NCI-H146 treated with DMSO at 0.1 percent for 48 hours (cell line): Measurements from ENCODE around the gene GABARAPL1.
"Not testable (repeated sequence)": the region's sequence is repeated elsewhere in the genome, so short reads cannot be mapped to it uniquely, and the experiment has no call there.

ENCODE experiments used
- DNase-seq: peaks from one replicate; lab custom pipeline; 2025; ENCODE audit not compliant: unreplicated experiment; lab: John Stamatoyannopoulos, UW

The GABARAPL1 gene

DNA sequence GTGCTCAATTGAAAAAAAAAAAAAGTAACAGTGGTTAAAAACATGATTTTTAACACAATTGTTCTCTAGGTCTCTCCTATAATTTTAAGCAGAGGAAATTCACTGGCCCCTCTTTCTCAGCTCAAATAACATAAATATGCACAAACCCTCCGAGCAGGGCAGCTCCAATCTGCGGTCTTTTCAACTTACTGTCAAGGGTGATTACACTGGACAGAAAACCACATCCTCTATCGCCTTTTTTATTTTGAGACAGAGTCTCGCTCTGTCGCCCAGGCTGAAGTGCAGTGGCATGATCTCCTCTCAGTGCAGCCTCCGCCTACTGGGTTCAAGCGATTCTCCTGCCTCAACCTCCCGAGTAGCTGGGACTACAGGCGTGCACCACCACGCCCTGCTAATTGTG is 16.5 kb upstream of the GABARAPL1 start:
- no peak for DNase-seq

DNA sequence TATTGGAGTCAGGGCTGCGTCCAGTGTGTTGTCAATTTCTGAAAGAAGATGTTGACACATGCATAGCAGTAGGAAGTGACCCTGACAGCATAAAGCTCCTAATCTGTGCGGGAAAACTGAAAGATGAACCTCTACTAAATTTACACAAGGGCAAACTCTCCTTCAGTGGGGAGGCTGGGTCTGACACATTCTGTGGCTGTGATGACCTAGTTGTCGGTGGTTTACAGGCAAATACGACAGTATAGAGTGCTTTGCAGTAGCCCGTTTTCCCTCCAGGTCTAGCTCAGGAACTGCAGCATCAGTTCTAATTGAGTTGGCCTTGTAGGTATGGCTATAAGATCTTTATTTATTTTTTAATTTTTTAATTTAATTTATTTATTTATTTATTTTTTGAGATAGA is 14.8 kb upstream of the GABARAPL1 start:
- no peak for DNase-seq

DNA sequence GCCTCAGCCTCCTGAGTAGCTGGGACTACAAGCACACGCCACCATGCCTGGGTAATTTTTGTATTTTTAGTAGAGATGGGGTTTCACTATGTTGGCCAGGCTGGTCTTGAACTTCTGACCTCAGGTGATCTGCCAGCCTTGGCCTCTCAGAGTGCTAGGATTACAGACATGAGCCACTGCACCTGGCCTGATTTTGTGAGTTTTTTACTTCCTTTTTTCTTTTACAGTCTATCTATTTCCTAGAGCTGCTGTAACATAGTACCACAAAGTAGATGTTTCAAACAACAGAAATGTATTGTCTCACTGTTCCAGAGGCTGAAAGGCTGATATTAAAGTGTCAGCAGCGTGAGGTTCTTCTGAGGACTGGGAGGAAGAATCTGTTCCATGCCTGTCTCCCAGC is 8.2 kb upstream of the GABARAPL1 start:
- DNase-seq = not testable (repeated sequence)

DNA sequence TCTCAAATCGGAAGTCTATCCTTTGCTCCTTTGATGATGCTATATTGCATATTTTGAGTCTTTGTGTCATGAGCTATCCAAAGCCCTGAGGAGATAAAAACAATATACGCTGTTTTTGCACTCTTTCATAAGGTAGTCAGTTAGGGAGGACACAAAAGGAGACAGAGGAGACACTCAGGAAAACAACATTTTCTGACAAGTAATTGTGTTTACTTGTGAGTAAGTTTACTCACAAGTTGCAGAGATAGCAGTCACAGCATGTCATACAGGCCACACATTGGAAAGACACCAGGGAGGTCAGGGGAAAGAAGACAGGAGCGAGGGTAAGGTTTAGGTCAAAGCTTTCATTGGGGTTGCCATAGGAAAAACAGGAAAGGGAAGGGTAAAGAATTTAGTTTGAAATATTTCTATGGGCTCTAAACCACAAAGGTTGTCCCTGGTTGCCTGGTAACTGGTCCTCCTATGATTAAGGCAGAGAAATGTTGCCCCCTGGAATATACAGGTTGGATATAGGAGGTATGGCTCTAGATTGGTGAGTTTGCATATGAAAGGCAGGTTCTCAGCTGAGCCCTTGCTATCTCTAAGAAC is 7.4 kb upstream of the GABARAPL1 start:
- no peak for DNase-seq

DNA sequence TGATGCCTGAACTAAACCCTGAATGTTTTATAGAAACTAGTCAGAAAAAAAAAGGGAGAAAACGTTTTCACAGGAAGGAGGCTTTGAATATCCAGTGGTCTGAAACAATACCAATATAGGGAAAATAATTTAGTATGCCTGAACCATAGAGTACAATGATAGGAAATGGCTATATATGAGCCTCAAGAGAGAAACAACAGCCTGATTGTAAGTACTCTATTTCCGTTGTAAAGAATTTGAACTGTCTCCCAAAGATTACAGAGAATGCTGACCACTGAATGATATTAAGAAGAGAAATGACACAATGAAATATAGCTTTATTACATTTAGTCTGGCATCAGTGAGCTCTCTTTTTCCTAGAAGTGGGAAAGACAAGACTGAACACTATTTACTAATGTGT is 5.5 kb upstream of the GABARAPL1 start:
- DNase-seq = no peak

DNA sequence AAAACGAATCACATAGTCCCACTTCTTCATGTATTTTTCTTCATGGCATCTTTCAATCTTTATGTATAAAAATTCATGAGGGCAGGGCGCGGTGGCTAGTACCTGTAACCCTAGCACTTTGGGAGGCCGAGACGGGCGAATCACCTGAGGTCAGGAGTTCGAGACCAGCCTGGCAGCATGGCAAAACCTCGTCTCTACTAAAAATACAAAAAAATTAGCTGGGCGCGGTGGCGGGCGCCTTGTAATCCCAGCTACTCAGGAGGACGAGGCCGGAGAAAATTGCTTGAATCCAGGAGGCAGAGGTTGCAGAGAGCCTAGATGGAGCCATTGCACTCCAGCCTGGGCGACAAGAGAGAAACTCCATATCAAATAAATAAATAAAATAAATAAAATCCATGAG is 2.5 kb upstream of the GABARAPL1 start:
- DNase-seq = no peak

DNA sequence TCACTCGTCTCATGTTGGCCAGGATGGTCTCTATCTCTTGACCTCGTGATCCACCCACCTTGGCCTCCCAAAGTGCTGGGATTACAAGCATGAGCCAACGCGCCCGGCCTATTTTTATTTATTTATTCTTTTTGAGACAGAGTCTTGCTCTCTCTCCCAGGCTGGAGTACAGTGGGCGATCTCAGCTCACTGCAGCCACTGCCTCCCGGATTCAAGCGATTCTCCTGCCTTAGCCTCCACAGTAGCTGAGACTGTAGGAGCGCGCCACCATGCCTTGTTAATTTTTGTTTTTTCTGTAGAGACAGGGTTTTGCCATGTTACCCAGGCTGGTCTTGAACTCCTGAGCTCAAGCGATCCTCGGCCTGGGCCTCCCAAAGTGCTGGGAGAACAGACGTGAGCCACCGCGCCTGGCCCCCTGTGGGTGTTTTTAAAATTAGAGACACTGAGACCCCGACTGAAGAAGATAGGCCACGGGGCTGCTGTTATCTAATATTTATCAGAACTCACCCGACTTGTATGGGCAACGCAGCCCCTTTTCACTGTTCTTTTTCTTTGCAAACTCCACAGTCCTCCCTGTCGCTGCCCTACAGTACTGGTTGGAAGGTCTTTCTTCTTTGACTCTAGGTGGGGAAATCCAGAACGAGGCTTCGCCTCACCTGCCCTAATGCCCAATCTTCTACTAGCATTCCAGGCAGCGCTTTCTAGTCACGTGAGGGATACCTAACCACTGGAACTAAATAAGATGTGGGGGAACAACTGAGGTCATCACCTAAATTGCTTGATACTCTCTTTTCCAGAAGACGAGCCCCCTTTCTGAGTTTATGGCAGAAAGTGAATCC is 1.4 kb upstream of the GABARAPL1 start:
- DNase-seq = no peak

DNA sequence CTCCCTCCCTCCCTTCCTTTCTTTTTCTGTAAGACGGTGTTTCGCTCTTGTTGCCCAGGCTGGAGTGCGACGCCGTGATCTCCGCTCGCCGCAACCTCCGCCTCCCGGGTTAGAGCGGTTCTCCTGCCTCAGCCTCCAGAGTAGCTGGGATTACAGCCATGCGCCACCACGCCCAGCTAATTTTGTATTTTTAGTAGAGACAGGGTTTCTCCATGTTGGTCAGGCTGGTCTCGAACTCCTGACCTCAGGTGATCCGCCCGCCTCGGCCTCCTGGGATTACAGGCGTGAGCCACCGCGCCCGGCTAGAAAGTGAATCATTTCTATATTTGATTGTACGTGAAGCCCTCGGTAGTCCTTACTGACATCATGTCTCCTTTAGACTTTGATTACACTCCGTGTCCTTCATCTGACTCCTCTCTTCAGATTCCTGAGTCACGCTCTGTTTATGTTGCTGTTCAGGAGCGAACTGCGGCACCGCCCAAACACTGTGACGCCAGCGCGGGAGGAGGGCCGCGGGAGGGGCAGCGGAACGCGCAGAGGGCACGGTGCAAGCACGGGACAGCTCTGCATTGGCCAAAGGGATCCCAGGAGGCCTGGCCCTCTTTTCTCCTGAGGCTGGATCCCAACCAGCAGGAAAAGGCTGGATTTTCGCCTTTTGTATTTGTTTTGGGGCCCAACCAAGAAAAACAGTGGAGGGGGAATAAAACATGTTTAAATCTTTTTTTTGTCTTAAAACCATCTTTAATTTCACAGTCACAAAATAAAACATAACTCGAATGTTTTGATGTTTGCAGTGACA is 538 bp upstream of the GABARAPL1 start:
- peak; percentile 97 for DNase-seq

DNA sequence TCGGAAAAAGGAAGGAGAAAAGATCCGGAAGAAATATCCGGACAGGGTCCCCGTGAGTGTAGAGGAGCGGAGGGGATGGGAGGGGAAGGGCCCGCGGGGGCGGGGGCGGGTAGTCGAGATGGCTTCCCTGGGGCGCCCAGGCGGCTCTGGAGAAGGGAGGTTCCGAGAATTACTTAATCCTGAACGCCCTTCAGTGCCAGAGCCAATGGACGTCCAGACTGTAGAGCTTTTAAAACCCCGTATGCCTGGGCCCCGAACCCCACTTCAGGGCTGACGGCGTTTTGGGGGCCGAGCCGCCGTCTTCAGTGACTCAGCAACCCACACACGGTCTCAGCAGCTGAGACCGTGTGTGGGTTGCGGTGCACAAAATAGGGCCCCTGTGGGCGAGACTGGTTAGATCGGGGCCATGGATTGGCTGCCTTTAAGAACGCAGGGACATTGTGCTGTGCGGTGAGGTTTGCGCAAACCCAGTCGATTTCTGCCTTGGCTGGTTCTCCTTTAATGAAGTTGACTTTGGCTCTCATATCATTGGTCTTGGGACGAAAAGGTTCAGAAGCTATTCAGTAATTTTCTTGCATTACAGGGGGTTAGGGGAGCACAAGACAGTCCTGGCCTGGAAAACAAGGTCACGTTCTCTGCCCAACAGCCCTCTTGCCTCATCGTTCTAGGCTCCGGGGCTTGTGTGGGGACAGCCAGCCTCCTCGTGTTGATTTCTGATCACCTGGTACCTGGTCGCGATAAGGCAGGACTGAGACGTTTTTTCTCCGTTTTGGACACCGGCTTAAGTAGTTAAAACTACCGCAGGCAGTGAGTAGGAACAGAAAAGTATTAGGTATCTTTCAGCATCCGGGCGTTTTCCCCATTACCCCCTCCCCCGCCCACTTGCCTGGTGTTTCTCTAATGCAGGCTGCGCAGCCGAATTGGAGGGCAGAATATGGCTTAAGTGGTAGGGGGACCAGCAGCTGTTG is 775 bp downstream of the GABARAPL1 start:
- peak; percentile 79 for DNase-seq

DNA sequence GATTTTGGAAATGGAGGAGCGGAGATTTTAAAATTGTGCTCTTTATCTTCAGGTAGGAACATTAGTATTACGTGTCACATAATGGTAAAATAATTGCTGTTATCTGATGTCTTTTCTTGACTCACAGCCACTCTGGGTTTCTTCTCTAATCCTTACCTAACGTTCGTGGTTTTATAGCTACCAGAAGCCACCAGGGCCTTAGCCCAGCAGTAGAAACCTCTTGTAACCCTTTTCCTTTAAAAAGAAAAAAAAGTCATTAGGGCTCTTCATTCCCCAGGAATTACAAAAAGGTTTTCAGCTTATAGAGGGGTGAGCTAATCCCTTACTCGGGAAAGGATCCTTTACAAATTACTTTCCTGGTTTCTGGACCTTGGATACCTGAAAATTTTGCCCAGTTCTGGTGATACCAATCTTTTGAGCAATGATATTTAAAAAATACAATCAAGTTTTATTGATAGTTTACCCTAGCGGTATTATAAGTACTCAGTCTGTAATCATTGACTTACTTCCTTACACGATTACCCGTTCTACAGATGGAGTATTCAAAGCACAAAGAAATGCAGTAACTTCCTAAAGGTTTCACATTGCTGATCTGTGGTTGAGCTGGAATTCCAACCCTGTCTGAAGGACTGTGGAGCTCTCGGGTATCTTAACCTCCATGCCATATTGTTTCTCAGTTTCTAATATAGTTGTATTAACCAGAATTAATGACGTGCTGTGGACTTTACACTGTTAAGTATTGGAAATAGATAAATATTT is 1.6 kb downstream of the GABARAPL1 start:
- DNase-seq = no peak

DNA sequence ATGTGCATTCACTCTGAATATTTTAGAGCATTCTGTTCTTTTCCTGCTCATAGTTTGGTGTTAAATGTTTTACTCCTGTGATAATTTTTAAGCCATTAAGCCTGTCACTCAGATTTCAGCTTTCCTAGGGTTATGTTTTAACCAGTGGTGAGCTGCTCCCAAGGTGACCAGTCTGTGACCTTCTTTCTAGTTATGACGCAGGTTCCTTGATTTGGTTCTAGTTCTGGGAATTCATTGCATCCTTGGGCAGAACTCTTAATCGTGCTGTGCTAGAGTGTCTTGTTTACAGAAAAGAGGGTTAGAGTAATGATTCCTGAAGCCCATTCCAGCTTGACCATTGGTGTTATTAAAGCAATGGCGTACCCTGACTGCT is 2.2 kb downstream of the GABARAPL1 start:
- DNase-seq = no peak

DNA sequence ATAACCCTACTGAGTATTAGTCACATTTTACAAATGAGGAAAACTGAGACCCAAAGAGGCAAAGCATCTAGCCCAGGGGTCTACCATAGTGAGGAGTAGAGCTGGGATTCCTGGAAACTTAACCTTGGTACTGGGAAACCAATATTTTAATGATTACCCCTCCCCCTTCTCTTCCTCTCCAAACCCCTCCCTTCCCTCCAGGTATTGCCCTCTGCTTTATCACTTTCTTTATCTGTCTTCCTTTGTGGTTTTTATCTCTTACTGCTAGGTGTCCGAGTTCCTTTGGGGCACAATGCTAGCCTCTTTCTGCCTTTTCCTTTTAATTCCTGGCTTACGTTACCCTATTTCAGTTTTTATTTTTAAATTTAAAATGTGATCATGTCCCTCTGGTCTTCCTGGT is 2.8 kb downstream of the GABARAPL1 start:
- DNase-seq = no peak

DNA sequence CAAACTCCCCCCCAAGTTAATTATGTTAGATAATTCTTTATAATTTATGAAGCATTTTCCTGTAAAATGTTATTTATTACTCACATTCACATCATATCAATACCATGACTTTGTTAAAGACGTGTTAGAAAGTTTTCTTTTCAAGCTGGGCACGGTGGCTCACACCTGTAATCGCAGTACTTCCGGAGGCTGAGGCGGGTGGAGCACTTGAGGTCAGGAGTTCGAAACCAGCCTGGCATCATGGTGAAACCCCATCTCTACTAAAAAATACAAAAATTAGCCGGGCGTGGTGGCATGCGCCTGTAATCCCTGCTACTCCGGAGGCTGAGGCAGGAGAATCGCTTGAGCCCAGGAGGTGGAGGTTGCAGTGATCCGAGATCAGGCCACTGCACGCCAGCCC is 3.3 kb downstream of the GABARAPL1 start:
- DNase-seq = not testable (repeated sequence)

DNA sequence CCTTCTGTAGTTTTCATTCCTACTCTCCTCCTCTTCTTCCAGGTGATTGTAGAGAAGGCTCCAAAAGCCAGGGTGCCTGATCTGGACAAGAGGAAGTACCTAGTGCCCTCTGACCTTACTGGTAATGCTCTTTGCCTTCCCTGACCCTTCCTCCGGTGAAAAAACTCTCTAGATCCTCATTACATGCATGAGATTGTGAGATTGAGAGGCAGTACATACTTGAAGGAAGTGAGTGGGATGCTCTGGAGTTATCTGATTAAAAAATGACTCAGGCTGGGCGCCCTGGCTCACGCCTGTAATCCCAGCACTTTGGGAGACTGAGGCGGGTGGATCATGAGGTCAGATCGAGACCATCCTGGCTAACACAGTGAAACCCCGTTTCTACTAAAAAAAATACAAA is 5.3 kb downstream of the GABARAPL1 start:
- DNase-seq = no peak

DNA sequence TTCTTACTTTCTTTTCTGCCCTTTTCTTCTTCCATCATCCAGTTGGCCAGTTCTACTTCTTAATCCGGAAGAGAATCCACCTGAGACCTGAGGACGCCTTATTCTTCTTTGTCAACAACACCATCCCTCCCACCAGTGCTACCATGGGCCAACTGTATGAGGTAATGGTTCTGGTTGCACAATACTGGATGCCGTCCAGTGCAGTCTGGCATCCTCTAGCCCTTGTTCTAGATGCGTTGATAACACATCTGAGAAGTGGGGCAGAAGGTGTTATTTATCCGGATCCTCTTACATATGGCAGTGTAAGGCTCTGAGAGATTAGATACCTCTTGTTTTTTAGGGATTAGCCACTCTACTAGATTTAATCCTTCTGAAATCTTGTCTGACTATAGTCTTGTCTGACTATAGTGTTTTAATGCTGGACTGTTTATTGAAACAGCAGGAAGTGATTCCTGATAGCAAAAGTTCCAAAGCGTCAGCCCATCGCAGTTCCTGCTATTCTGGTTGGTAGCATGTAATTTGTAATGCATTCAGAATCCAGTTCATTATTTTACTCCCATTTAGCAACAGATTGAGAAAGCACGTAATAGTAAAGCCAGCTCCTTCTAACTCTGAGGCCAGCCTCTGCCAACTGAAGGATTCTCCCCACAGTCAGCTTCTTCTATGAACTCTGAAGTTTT is 7.9 kb downstream of the GABARAPL1 start:
- no peak for DNase-seq

DNA sequence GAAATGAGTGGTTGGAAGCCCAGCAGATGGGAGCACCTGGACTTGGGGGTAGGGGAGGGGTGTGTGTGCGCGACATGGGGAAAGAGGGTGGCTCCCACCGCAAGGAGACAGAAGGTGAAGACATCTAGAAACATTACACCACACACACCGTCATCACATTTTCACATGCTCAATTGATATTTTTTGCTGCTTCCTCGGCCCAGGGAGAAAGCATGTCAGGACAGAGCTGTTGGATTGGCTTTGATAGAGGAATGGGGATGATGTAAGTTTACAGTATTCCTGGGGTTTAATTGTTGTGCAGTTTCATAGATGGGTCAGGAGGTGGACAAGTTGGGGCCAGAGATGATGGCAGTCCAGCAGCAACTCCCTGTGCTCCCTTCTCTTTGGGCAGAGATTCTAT is 9.2 kb downstream of the GABARAPL1 start:
- no peak for DNase-seq

DNA sequence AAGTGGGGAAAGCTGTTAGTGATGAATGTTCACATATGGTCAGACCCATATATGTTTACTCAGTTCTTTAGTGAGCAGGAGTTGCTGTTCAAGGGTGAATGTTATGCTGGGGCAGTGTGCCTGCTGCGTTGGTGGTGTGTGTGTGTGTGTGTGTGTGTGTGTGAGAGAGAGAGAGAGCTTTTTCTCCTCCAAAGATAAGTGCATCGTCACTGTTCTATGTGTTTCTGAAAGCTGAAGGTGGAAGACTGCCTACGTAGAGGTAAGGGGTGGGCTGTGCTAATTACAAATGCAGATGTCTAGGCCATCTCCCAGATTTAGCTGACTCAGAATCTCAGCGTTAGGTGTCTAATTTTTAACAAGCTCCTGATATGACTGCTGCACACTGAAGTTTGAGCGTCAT is 10.5 kb downstream of the GABARAPL1 start:
- no peak for DNase-seq

DNA sequence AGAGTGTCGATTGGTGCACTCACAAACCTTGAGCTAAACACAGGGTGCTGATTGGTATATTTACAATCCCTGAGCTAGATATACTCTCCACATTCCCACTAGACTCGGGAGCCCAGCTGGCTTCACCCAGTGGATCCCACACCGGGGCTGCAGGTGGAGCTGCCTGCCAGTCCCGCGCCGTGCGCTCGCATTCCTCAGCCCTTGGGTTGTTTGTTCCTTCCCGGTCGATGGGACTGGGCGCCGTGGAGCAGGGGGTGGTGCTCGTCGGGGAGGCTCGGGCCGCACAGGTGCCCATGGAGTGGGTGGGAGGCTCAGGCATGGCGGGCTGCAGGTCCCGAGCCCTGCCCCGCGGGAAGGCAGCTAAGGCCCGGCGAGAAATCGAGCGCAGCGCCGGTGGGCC is 12.7 kb downstream of the GABARAPL1 start:
- not testable (repeated sequence) for DNase-seq

DNA sequence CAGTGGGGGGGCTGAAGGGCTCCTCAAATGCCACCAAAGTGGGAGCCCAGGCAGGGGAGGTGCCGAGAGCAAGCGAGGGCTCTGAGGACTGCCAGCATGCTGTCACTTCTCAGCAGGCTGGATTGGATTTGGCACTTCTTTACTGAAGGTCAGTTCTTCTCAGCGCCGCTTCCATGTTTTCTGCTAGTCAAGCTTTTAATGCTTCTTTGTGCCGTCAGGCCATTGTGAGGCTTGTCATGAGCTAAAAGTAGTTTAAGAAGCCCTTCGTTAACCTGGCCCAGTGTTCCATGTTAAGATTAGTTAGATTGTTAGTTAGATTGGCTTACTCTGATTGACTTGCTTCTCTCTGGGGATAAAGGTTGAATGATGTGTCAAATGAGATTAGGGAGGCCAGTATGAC is 13.4 kb downstream of the GABARAPL1 start:
- DNase-seq = no peak

DNA sequence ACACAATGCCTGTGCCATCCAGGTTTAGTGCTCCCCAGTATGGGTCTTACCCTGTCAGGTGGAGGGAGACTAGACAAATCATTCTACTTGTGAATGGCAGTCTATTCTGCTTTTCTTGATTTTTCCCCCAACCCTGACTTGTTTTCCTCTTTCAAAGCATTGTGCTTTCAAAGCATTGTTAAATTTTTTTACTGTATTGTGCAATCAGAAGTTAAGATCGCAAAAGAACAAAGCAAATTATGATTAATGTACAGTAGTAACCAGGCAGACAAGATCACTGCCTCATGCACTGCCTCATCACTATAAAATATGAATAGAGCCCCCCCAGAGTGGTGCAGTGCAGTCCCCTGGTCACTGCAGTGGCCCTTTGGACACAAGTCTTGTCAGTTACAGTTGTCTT is 14.1 kb downstream of the GABARAPL1 start:
- DNase-seq = no peak
